Neural cell (in vitro differentiated cells): Measurements from ENCODE around the gene RELN.

Source experiments
- EP300 ChIP-seq: fragments of 450-650 bp; conservative IDR thresholded peaks from 2 replicates; pipeline ENCODE4 v1.6.1; 2014; ENCODE audit warnings: antibody characterized with exemption, mild to moderate bottlenecking, moderate library complexity; ENCODE audit not compliant: poor library complexity, severe bottlenecking
- MXI1 ChIP-seq: fragments of 450-650 bp; conservative IDR thresholded peaks from 2 replicates; pipeline ENCODE4 v1.6.1; 2014; ENCODE audit warnings: antibody characterized with exemption, mild to moderate bottlenecking; ENCODE audit not compliant: poor library complexity, severe bottlenecking
- RAD21 ChIP-seq: fragments of 450-650 bp; conservative IDR thresholded peaks from 2 replicates; pipeline ENCODE4 v1.6.1; 2014; ENCODE audit warnings: antibody characterized with exemption, mild to moderate bottlenecking, moderate library complexity
- TAF1 ChIP-seq: IDR thresholded peaks from 2 replicates; pipeline ENCODE4 v1.6.1; 2012; ENCODE audit warnings: low read depth
- TF ChIP-seq, protein P1 (sequence below): fragments of 450-650 bp; IDR thresholded peaks from 2 replicates; pipeline ENCODE4 v1.5.1; 2014; ENCODE audit warnings: antibody characterized with exemption, mild to moderate bottlenecking, moderate library complexity; ENCODE audit not compliant: poor library complexity, severe bottlenecking
- TF ChIP-seq, protein P2 (sequence below): IDR thresholded peaks from 2 replicates; pipeline ENCODE4 v1.6.1; 2012; ENCODE audit warnings: borderline replicate concordance

DNA sequence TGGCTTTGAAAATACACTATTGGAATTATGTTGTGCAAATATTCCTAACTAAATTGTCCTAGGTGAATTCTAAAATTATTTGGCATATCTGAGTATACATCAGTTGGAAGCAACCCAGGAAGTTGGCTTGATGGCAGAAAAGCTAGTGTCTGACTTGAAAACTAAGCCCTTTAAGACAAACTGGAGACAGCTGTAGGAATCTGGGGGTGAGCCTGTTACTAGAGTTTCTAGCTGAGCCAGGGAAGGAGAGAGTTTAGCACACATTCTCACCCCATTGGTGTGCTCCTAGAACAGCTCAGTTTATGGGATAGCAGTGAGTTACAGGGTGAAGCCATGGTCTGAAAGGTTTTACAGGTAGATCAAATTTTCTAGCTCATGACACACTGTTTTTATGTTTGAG is 333.2 kb downstream of the RELN start:
- TF ChIP-seq, protein P1, sequence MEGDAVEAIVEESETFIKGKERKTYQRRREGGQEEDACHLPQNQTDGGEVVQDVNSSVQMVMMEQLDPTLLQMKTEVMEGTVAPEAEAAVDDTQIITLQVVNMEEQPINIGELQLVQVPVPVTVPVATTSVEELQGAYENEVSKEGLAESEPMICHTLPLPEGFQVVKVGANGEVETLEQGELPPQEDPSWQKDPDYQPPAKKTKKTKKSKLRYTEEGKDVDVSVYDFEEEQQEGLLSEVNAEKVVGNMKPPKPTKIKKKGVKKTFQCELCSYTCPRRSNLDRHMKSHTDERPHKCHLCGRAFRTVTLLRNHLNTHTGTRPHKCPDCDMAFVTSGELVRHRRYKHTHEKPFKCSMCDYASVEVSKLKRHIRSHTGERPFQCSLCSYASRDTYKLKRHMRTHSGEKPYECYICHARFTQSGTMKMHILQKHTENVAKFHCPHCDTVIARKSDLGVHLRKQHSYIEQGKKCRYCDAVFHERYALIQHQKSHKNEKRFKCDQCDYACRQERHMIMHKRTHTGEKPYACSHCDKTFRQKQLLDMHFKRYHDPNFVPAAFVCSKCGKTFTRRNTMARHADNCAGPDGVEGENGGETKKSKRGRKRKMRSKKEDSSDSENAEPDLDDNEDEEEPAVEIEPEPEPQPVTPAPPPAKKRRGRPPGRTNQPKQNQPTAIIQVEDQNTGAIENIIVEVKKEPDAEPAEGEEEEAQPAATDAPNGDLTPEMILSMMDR, result no peak
- TF ChIP-seq, protein P2, sequence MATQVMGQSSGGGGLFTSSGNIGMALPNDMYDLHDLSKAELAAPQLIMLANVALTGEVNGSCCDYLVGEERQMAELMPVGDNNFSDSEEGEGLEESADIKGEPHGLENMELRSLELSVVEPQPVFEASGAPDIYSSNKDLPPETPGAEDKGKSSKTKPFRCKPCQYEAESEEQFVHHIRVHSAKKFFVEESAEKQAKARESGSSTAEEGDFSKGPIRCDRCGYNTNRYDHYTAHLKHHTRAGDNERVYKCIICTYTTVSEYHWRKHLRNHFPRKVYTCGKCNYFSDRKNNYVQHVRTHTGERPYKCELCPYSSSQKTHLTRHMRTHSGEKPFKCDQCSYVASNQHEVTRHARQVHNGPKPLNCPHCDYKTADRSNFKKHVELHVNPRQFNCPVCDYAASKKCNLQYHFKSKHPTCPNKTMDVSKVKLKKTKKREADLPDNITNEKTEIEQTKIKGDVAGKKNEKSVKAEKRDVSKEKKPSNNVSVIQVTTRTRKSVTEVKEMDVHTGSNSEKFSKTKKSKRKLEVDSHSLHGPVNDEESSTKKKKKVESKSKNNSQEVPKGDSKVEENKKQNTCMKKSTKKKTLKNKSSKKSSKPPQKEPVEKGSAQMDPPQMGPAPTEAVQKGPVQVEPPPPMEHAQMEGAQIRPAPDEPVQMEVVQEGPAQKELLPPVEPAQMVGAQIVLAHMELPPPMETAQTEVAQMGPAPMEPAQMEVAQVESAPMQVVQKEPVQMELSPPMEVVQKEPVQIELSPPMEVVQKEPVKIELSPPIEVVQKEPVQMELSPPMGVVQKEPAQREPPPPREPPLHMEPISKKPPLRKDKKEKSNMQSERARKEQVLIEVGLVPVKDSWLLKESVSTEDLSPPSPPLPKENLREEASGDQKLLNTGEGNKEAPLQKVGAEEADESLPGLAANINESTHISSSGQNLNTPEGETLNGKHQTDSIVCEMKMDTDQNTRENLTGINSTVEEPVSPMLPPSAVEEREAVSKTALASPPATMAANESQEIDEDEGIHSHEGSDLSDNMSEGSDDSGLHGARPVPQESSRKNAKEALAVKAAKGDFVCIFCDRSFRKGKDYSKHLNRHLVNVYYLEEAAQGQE, result no peak
- TF ChIP-seq RAD21, result no peak
- no peak for TF ChIP-seq MXI1
- no peak for TF ChIP-seq EP300
- no peak for TF ChIP-seq TAF1
